ENCODE results near the gene BAIAP2. TPM values are rescaled to one million over a fixed set of nuclear protein-coding genes. Genes with fewer than 3 reads are reported as not detected.
A peak's percentile ranks its signal among the peaks of the same experiment; 100 is the strongest.

BAIAP2 gene
- total RNA-seq, 1 donor from 2014 or later = 139 TPM

DNA sequence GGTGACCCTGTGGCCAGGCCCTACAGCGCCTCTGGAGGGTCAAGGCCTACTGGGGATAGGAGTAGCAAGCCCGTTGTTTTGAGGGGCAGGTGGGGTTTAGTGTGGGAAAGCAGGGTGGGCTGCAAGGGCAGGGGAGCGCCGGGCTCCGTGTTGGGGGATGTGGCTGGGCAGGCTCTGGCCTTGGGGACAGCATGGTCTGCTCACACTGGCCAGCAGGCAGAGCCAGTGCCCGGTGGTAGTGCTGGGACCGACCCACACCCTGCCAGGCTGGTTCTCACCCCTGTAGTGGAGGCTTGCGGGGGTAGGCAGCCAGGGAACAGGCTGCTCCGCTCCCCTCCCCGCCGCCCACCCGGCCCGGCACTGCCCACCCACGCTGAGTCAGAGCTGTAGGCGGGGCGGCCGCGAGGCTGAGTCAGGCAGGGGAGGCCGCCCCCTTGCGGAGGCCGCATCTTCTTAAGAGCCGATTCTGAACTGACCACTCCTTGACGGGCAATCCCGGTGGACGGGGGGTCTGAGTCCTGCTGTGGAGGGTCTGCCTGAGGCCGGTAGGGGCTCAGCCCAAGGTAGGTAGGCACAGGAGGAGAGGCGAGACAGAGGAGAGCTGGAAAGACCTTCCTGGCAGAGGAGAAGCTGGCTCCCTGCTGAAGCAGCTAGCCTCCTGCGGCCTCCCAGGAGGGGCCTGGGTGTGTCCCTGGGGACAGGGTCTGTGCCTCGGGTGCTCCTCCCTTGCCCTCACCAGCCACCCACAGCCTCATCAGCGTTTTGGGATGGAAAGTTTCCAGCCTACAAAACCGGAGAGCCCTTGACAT is 62.4 kb downstream of the BAIAP2 start:
- TF ChIP-seq, protein P1, sequence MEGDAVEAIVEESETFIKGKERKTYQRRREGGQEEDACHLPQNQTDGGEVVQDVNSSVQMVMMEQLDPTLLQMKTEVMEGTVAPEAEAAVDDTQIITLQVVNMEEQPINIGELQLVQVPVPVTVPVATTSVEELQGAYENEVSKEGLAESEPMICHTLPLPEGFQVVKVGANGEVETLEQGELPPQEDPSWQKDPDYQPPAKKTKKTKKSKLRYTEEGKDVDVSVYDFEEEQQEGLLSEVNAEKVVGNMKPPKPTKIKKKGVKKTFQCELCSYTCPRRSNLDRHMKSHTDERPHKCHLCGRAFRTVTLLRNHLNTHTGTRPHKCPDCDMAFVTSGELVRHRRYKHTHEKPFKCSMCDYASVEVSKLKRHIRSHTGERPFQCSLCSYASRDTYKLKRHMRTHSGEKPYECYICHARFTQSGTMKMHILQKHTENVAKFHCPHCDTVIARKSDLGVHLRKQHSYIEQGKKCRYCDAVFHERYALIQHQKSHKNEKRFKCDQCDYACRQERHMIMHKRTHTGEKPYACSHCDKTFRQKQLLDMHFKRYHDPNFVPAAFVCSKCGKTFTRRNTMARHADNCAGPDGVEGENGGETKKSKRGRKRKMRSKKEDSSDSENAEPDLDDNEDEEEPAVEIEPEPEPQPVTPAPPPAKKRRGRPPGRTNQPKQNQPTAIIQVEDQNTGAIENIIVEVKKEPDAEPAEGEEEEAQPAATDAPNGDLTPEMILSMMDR (IDR thresholded peaks at IDR 0.05) = peak; percentile 62
- ATAC-seq (peak; percentile 67), DNase-seq (peak; percentile 91)
- peaks cover 7% of the 10 kb centered on the region for H3K36me3 ChIP-seq
- H3K4me3 ChIP-seq = no peak overlapping the region
- H3K27ac ChIP-seq = peak overlapping the region; percentile 47
- intact Hi-C loops (cut with DNase I) = no loop called here
- H3K27me3 ChIP-seq = no peaks in the 10 kb centered on the region
- H3K4me1 ChIP-seq = peaks cover 38% of the 10 kb centered on the region
- no peaks in the 10 kb centered on the region for H3K9me3 ChIP-seq

DNA sequence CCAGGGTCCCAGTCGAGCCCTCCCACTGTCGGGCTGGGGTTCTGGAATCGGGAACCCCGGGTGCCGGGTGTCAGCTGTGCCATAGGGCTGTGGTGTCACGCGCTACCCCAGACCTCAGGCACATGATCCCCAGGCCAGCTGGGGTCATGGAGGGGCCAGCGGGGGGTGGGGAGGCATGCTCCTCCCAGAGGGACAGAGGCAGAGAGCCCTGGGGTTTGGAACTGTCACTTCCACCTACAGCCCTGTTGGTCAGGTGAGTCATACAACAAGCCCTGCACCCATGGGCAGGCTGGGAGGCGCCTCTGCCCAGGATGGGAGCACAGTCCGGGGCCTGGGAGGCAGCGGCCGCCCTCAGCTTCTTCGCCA is 63.0 kb downstream of the BAIAP2 start:
- intact Hi-C loops (cut with DNase I) = no loop called here
- Histone ChIP-seq H3K4me3 (no peak overlapping the region), H3K9me3 (no peaks in the 10 kb centered on the region), H3K36me3 (peaks cover 7% of the 10 kb centered on the region), H3K27ac (peak overlapping the region; percentile 47), H3K27me3 (no peaks in the 10 kb centered on the region), H3K4me1 (peaks cover 38% of the 10 kb centered on the region)
- TF ChIP-seq, protein P1 (IDR thresholded peaks at IDR 0.05) = no peak
- ATAC-seq (peak; percentile 42), DNase-seq (peak; percentile 85)

DNA sequence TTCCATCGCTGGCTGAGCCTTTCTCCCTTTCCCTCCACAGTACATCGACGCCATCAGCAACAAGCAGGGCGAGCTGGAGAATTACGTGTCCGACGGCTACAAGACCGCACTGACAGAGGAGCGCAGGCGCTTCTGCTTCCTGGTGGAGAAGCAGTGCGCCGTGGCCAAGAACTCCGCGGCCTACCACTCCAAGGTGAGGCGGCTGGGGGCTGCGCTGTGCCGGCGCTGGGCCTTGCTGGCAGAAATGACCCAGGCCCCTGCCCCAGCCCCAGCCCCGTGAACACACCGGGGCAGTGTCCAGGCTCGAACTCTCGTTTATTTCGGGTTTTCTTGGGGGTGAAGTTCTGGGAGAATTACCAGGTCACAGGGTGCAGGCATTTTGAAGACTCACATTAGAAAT is 64.9 kb downstream of the BAIAP2 start:
- peaks cover 30% of the 10 kb centered on the region for H3K4me1 ChIP-seq
- intact Hi-C loops (cut with DNase I) = no loop called here
- H3K27me3 ChIP-seq = no peaks in the 10 kb centered on the region
- peaks cover 21% of the 10 kb centered on the region for H3K36me3 ChIP-seq
- ATAC-seq (no peak), DNase-seq (no peak)
- TF ChIP-seq, protein P1 (IDR thresholded peaks at IDR 0.05) = no peak
- H3K9me3 ChIP-seq = no peaks in the 10 kb centered on the region
- no peak overlapping the region for H3K4me3 ChIP-seq
- no peak overlapping the region for H3K27ac ChIP-seq

DNA sequence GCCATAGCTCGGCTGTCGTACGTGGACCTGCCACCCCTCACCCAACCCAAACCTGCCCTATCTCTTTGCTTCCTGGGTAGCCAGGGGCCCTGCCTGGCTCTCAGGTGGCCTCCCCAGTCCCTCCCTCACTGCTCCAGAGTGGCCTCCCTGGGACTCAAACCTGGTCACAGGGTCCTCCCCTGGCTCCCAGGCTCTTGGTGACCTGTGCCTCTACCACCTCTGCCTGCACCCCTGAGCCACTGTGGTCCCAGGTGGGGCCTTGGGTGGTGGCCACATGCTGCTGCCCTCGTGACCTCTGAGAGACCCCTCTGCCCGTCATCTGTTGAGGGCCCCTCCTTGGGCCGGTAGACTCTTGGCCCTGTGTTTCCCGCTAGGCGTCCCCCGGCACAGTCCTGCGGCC is 65.7 kb downstream of the BAIAP2 start:
- H3K4me3 ChIP-seq = no peak overlapping the region
- H3K36me3 ChIP-seq = peaks cover 28% of the 10 kb centered on the region
- ATAC-seq (no peak), DNase-seq (no peak)
- H3K4me1 ChIP-seq = peaks cover 23% of the 10 kb centered on the region
- H3K9me3 ChIP-seq = no peaks in the 10 kb centered on the region
- intact Hi-C loops (cut with DNase I) = no loop called here
- TF ChIP-seq, protein P1 (IDR thresholded peaks at IDR 0.05) = no peak
- H3K27me3 ChIP-seq = no peaks in the 10 kb centered on the region
- no peak overlapping the region for H3K27ac ChIP-seq

DNA sequence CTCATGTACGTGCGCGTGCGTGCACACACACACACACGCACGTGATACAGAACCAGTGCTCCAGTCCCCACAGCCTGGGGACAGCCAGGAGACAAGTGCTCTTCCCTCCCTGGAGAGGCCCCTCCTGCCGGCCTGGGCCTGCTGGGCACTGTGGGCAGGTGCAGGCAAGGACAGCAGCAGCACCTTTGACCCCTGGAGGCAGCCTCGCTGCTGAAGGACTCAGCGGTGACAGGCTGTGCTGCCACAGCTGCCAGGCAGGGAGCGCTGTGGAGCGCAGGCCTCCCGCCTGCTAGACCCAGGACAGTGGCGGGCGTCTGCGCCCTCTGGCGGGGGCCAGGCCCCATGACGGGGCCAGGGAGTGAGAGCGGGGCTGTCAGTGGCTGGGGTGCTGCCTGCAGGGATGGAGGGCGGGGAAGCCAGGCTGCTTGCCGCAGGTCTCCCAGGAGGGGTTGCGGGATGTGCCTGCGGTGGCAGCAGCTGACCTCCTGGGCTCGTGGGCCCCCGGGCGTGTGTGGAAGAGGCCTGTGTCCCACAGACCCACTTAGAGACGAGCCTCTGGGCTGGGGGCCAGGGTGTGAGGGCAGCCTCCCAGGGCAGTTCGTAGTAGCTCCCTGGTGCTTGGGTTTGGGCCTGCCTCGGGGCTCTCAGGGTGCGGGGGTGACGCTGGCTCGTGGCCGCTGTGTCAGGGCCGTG is 66.8 kb downstream of the BAIAP2 start:
- TF ChIP-seq, protein P1 (IDR thresholded peaks at IDR 0.05) = peak; percentile 100
- DNase-seq = peak; percentile 91
- Histone ChIP-seq H3K4me3 (no peak overlapping the region), H3K27ac (no peak overlapping the region), H3K4me1 (peaks cover 12% of the 10 kb centered on the region), H3K36me3 (peaks cover 39% of the 10 kb centered on the region), H3K27me3 (no peaks in the 10 kb centered on the region), H3K9me3 (no peaks in the 10 kb centered on the region)
- ATAC-seq = peak; percentile 88
- intact Hi-C loops (cut with DNase I) = no loop called here
